ENCODE results near the gene ITIH5. TPM values are rescaled to one million over a fixed set of nuclear protein-coding genes. Genes with fewer than 3 reads are reported as not detected.

Gene ITIH5
- total RNA-seq, 1 donor from 2014 or later: 2.3 TPM

- no peak for ATAC-seq
These were observed 83.1 kb downstream of the ITIH5 start for GRCh38 chr10:7583626-7584025.

GRCh38 chr10:7580520-7580919 is 86.2 kb downstream of the ITIH5 start:
- ATAC-seq: no peak

GRCh38 chr10:7579681-7580080 is 87.1 kb downstream of the ITIH5 start:
- no peak for ATAC-seq

GRCh38 chr10:7577579-7577978 is 89.2 kb downstream of the ITIH5 start:
- ATAC-seq: no peak

GRCh38 chr10:7577176-7577575 is 89.6 kb downstream of the ITIH5 start:
- no peak for ATAC-seq

GRCh38 chr10:7576340-7576739 is 90.4 kb downstream of the ITIH5 start:
- no peak for ATAC-seq

GRCh38 chr10:7572391-7572790 is 94.4 kb downstream of the ITIH5 start:
- peak; percentile 51 for ATAC-seq

GRCh38 chr10:7571981-7572380 is 94.8 kb downstream of the ITIH5 start:
- ATAC-seq: no peak

- ATAC-seq: no peak
These were observed 98.7 kb downstream of the ITIH5 start for GRCh38 chr10:7567911-7568620.

- no peak for ATAC-seq
These were observed 99.9 kb downstream of the ITIH5 start for GRCh38 chr10:7566891-7567290.

GRCh38 chr10:7565871-7566270 is 100.9 kb downstream of the ITIH5 start:
- no peak for ATAC-seq

- peak; percentile 32 for ATAC-seq
These were observed 103.0 kb downstream of the ITIH5 start for GRCh38 chr10:7563770-7564169.

GRCh38 chr10:7563368-7563767 is 103.4 kb downstream of the ITIH5 start:
- ATAC-seq: no peak

- no peak for ATAC-seq
These were observed 104.8 kb downstream of the ITIH5 start for GRCh38 chr10:7561985-7562384.

GRCh38 chr10:7561216-7561893 is 105.4 kb downstream of the ITIH5 start:
- ATAC-seq: no peak

GRCh38 chr10:7560519-7560918 is 106.2 kb downstream of the ITIH5 start:
- no peak for ATAC-seq

- ATAC-seq: no peak
These were observed 107.4 kb downstream of the ITIH5 start for GRCh38 chr10:7559386-7559785.

GRCh38 chr10:7558036-7558435 is 108.7 kb downstream of the ITIH5 start:
- ATAC-seq: no peak

- ATAC-seq: peak; percentile 26
These were observed 113.2 kb downstream of the ITIH5 start for GRCh38 chr10:7553531-7553930.

- no peak for ATAC-seq
These were observed 114.6 kb downstream of the ITIH5 start for GRCh38 chr10:7551950-7552716.

GRCh38 chr10:7551289-7551688 is 115.5 kb downstream of the ITIH5 start:
- no peak for ATAC-seq

- ATAC-seq: no peak
These were observed 116.8 kb downstream of the ITIH5 start for GRCh38 chr10:7550013-7550412.

- ATAC-seq: peak; percentile 64
These were observed 118.9 kb downstream of the ITIH5 start for GRCh38 chr10:7547829-7548228.

- no peak for ATAC-seq
These were observed 119.6 kb downstream of the ITIH5 start for GRCh38 chr10:7547206-7547605.

Data from esophagus mucosa (tissue), 1 donor.